NB4 (cell line): ENCODE measurements around the gene BORCS6.
A peak's percentile ranks its signal among the peaks of the same experiment; 100 is the strongest.

Experiments
- DNase-seq: peaks from one replicate; pipeline ENCODE4 v3.0.0; 2010; ENCODE audit warnings: low read depth
- H3K4me3 ChIP-seq: one replicate; pipeline ENCODE4 v1.5.1; 2011; ENCODE audit warnings: mild to moderate bottlenecking, low read depth, low read length, moderate library complexity
- CTCF ChIP-seq: IDR thresholded peaks from one replicate; pipeline ENCODE4 v1.5.1; 2012; ENCODE audit warnings: low read depth, low read length
- MAX ChIP-seq: IDR thresholded peaks from 2 replicates; pipeline ENCODE4 v1.6.1; 2011; ENCODE audit warnings: low read depth, low read length
- MYC ChIP-seq: IDR thresholded peaks from 2 replicates; pipeline ENCODE4 v1.6.1; 2011; ENCODE audit warnings: low read depth, low read length
- POLR2A ChIP-seq: IDR thresholded peaks from 2 replicates; pipeline ENCODE4 v1.6.1; 2011; ENCODE audit warnings: mild to moderate bottlenecking; ENCODE audit not compliant: insufficient read length; ENCODE audit errors: extremely low read depth

The BORCS6 gene

GRCh38 chr17:8223356-8224126, 33.6 kb upstream of the BORCS6 start:
- DNase-seq, result peak; percentile 88
- H3K4me3 ChIP-seq, result peak overlapping the region; percentile 59

GRCh38 chr17:8222630-8223355, 32.8 kb upstream of the BORCS6 start:
- peak overlapping the region; percentile 59 for H3K4me3 ChIP-seq
- DNase-seq, result peak; percentile 93
- TF ChIP-seq MAX (no peak; the same call in 1 of the 2 replicates), POLR2A (peak; percentile 66), CTCF (no peak), MYC (no peak)

More at GRCh38 chr17:8223356-8224126, 33.6 kb upstream of the BORCS6 start:
- TF ChIP-seq CTCF, result peak; percentile 19
- peak; percentile 11 for TF ChIP-seq POLR2A
- TF ChIP-seq MYC, result peak; percentile 85
- TF ChIP-seq MAX, result peak; percentile 70

GRCh38 chr17:8222380-8222629, 32.3 kb upstream of the BORCS6 start:
- H3K4me3 ChIP-seq, result peak overlapping the region; percentile 59
- no peak for DNase-seq
- TF ChIP-seq MAX (no peak), MYC (no peak), CTCF (no peak), POLR2A (no peak)

- peak overlapping the region; percentile 59 for H3K4me3 ChIP-seq
Measured at GRCh38 chr17:8221663-8222379, 31.8 kb upstream of the BORCS6 start.

More at GRCh38 chr17:8221663-8222379, 31.8 kb upstream of the BORCS6 start:
- DNase-seq, result peak; percentile 75
- 0 out of 2 replicates have a peak, but pooled peaks have one; percentile 3 for TF ChIP-seq MAX
- TF ChIP-seq MYC, result no peak
- TF ChIP-seq CTCF, result no peak
